Upper lobe of left lung (tissue), 4 donors: Measurements from ENCODE around the gene CAPN11.

ENCODE experiments used
- POLR2A ChIP-seq, 4 donors: fragments of 450-650 bp; IDR thresholded peaks; one replicate each; pipeline ENCODE4 v1.5.1; 2016 to 2017; ENCODE audit warnings: antibody characterized with exemption in 4 of 4, mild to moderate bottlenecking in 2 of 4
- POLR2AphosphoS5 ChIP-seq, 2 donors: sonication (generic); formaldehyde crosslinking; IDR thresholded peaks; one replicate each; pipeline ENCODE4 v1.5.1; 2017; ENCODE audit warnings: antibody characterized with exemption in 2 of 2
- TF ChIP-seq, protein P1 (sequence below), 6 experiments: fragments of 450-650 bp in 4 of 6; fragments of 200-600 bp in 2 of 6; sonication (generic) in 2 of 6; IDR thresholded peaks; one replicate each; pipeline ENCODE4 v1.5.1; 2016 to 2019; ENCODE audit warnings: antibody characterized with exemption in 6 of 6

DNA sequence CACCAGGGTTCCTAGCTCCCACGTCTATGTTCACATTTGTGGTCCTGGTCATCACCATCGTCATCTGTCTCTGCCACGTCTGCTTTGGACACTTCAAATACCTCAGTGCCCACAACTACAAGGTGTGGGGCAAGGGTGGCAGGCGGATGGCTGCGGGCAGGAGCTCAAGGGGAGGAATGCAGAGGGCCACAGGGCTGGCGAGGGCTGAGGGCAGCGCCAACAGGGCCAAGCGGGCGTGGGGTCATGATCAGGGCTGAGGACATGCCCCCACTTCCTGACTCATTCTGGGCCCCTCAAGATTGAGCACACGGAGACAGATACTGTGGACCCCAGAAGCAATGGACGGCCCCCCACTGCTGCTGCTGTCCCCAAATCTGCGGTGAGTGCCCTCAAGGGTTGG lies 4.6 kb upstream of the CAPN11 start:
- TF ChIP-seq POLR2A (IDR thresholded peaks at IDR 0.05) (no peak), POLR2AphosphoS5 (IDR thresholded peaks at IDR 0.05) (no peak)
- TF ChIP-seq, protein P1, sequence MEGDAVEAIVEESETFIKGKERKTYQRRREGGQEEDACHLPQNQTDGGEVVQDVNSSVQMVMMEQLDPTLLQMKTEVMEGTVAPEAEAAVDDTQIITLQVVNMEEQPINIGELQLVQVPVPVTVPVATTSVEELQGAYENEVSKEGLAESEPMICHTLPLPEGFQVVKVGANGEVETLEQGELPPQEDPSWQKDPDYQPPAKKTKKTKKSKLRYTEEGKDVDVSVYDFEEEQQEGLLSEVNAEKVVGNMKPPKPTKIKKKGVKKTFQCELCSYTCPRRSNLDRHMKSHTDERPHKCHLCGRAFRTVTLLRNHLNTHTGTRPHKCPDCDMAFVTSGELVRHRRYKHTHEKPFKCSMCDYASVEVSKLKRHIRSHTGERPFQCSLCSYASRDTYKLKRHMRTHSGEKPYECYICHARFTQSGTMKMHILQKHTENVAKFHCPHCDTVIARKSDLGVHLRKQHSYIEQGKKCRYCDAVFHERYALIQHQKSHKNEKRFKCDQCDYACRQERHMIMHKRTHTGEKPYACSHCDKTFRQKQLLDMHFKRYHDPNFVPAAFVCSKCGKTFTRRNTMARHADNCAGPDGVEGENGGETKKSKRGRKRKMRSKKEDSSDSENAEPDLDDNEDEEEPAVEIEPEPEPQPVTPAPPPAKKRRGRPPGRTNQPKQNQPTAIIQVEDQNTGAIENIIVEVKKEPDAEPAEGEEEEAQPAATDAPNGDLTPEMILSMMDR (IDR thresholded peaks at IDR 0.05): no peak
